GM13977 (cell line): Measurements from ENCODE around the gene FAM118B.

Experiments
- DNase-seq: peaks from one replicate; pipeline ENCODE4 v3.0.0; 2012; ENCODE audit warnings: low spot score
- CTCF ChIP-seq: IDR thresholded peaks from 2 replicates; pipeline ENCODE4 v1.5.1; 2012; ENCODE audit warnings: mild to moderate bottlenecking, control low read depth; ENCODE audit not compliant: insufficient read depth; ENCODE audit errors: extremely low read depth, missing control alignments
- in situ Hi-C: fragments of 300-500 bp; cut with MboI; formaldehyde crosslinking; loops from one replicate; pipeline ENCODE4 v1.12.0; 2022; ENCODE audit warnings: low sequenced_read_pairs, low pct_unique_long_range_greater_than_20kb, mixed read lengths, inconsistent platforms; ENCODE audit not compliant: unreplicated experiment

The FAM118B gene

GRCh38 chr11:126186708-126187529 lies 24.7 kb upstream of the FAM118B start:
- in situ Hi-C loops, result no loop called here
- DNase-seq, result no peak
- peak; percentile 14 for TF ChIP-seq CTCF

DNA sequence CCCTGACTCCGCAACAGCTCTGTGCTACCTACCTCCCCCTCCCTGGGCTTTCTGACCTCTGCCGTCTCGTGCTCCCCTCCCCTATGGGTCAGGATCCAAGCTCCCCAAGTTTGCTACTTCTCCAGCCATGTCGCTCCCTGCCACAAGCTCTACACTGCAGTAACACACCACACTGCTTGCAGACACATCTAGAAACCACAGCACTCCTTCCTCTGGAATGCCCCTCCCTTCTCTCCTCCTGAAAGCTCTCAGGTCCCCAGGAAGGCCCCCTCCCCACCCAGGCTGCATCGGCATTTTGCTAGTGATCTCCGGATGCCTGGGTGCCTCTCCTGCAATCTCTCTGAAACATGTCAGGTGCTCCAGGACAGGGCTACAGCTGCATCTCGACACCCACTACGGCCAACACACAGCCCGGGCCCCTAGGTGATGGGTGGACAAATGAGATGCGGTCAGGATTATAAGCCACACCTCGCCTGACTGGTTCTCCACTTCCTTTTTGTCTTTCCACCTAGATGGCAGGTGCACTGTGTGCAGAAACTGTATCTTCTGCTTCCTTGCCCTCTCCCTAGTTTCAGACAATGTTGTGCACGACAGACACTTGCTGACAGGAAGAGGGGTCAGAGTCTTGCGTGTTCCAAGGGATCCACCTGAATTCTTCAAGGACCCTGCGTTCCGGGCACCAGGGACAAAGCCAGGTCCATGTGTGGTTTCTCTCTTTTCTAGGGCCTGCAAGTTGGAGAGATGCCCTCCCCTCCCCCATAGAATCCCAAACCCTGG lies 23.1 kb upstream of the FAM118B start:
- no peak for TF ChIP-seq CTCF
- in situ Hi-C loops, result no loop called here
- DNase-seq, result peak; percentile 79

GRCh38 chr11:126189109-126189929 lies 22.3 kb upstream of the FAM118B start:
- peak; percentile 82 for DNase-seq
- no peak for TF ChIP-seq CTCF
- in situ Hi-C loops, result no loop called here

DNA sequence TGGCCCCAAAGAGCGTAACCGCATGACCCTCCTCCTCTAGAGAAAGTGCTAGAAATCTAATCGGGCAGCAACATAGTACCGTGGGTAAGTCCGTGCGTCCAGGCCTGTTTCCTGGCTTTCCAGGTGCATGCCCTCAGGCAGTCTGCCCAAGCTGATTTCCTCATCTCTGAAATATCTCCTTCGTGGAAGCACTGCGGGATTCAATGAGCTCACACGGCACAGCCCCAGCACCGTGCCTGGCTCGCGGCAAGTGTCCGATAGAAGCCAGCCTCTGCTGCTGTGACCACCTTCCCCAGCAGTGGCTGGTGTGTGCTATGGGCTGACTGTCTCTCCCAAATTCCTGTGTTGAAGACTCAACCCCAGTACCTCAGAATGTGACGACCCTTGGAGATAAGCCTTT lies 20.8 kb upstream of the FAM118B start:
- TF ChIP-seq CTCF, result no peak
- no peak for DNase-seq
- in situ Hi-C loops, result loop anchor here (5.0 kb wide), 1 partner anchor 268 kb away; no protein-coding TSS in a partner anchor

DNA sequence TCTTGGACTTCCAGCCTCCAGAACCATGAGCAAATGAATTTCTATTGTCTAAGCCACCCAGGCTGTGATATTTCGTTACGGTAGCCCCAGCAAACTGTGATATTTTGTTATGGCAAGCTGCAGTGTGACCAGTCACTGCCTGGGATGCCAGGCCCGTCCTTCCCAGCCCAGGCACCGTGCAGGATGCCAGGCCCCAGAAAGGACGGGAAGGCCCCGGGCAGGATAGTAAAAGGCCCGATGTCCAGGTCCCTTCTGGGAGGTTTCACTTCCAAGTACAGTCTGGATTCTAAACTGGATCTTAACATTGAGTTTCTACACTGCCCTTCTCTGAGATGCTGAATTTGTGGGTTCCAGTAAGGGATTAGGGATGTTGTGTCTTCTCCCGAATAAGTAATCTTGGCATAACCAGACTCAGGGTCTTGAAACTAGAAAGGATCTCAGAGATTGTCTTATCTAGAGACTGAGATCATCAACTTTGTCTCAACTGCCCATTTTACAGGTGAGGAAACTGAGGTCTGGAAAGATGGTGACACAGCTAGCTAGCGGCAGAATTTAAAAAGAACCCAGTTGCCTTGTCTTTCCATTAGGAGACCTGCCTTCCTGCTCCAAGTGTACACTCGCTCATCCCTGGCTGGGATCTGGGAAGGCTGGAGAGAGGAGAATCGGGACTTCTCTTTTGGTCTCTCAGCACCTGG lies 20.1 kb upstream of the FAM118B start:
- DNase-seq, result no peak
- in situ Hi-C loops, result loop anchor here (5.0 kb wide), 1 partner anchor 269 kb away; no protein-coding TSS in a partner anchor
- TF ChIP-seq CTCF, result no peak
